ENCODE measurements around the gene ZNF593OS.

The ZNF593OS gene

DNA sequence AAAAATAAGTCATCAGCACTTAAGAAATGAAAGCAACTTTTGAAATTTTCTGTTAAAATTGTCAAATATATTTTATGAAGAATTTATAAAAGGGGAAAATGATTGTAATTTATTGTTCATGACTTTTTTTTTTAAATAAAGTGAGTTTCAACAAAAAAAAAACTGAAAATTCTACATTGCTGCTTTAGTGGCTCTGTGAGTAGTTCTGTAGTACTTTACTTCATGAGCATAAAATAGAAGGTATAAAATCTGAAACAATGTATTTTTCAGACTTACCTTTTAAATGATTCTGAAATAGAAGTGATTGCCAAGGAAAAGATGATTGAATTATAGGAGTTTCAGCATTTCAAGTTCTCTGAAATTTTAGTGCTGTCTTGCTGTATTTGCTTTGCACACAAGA is 46.2 kb downstream of the ZNF593OS start:
- DNase-seq (ENCODE audit: low spot score): no peak
- in situ Hi-C loops (cut with MboI; ENCODE audit: low sequenced_read_pairs, unreplicated experiment): no loop called here
- TF ChIP-seq, protein P1, sequence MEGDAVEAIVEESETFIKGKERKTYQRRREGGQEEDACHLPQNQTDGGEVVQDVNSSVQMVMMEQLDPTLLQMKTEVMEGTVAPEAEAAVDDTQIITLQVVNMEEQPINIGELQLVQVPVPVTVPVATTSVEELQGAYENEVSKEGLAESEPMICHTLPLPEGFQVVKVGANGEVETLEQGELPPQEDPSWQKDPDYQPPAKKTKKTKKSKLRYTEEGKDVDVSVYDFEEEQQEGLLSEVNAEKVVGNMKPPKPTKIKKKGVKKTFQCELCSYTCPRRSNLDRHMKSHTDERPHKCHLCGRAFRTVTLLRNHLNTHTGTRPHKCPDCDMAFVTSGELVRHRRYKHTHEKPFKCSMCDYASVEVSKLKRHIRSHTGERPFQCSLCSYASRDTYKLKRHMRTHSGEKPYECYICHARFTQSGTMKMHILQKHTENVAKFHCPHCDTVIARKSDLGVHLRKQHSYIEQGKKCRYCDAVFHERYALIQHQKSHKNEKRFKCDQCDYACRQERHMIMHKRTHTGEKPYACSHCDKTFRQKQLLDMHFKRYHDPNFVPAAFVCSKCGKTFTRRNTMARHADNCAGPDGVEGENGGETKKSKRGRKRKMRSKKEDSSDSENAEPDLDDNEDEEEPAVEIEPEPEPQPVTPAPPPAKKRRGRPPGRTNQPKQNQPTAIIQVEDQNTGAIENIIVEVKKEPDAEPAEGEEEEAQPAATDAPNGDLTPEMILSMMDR (IDR thresholded peaks at IDR 0.05; ENCODE audit: borderline replicate concordance, control extremely low read depth, extremely low read depth, insufficient read depth, missing control alignments): no peak

DNA sequence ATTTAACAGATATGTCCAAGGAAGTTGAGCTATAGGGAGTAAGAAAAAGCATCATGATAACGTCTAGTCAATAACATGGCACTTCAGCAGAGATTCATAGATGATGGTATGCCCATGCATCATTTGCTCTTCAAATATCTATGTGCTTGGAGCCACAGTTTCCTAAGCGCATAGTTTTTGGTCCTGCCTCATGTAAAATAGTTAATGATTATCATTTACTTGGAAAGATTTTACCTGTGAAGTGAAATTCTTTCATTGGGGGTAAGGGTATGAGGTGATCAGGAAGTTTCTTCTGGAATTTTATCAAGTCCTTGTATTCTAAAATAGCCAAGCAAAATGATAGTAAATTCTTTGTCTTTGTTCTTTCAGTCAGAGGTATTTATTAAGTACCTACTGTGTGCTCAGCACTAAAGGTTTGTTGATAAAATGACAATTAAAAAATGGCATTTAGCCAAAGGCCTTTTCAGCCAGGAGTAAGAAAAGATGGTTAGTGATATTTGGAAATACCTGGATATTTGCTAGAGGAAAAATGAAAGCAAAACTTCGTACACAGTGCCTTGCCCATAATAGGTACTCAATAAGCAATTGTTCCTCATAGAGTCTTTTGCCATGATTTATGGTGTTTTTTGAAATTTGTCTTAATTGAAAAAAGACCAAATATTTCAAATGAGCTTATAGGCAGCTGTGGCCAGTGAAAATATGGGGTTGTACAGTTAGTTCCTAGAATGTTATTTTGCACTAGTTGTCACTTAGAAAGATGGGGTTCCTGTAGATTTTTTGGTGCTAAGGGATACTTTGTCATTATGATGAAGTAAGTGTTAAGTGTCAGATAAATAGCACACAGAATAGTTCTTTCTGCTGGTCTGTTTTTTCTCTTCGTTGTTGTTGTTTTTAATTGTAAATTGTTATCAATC is 47.0 kb downstream of the ZNF593OS start:
- TF ChIP-seq, protein P1 (IDR thresholded peaks at IDR 0.05; ENCODE audit: borderline replicate concordance, control extremely low read depth, extremely low read depth, insufficient read depth, missing control alignments): no peak
- no peak for DNase-seq (ENCODE audit: low spot score)
- in situ Hi-C loops (cut with MboI; ENCODE audit: low sequenced_read_pairs, unreplicated experiment): no loop called here

DNA sequence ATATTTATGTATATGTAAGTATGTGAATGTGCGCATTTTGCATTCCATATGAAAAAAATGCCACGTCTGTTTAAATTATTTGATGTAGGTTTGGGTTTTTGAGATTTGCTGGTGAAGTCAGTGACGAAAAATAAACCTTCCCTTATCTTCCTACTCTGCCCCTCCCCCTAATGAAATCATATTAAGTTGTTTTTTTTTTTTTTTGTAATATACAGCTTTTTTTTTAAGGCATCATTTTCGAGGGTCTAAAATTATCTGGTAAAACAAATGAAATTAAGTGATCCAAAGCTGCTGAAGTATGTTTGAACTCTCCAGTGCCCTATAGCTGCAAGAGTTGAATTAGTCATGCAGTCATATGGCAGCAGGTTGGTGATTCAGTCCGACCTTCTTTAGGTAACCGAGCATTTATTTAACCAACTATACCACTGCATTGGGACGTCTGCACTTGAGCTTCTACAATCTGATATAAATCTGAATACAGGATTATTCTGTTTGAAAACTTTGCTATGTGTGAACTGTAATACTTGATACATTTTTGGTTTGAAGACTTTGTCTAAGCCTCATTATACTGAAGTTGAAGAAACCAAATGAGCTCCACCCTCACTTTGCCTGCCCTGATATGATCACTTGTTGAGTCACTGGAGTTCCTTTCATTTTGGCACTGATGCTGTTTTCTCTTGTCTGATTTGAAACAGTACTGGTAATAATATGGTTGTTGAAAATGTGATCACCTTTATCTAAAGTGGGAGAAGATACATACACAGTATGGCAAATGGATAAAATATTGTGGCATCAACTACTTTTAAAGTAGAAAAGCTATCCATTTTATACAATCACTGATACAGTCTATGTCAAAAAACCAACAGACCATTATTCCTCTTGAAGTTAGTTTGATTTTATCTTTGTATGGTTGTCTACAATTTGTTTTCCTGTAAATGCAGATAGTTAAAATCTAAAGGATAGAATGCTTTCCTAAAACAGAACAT is 48.4 kb downstream of the ZNF593OS start:
- no peak for DNase-seq (ENCODE audit: low spot score)
- in situ Hi-C loops (cut with MboI; ENCODE audit: low sequenced_read_pairs, unreplicated experiment): no loop called here
- TF ChIP-seq, protein P1 (IDR thresholded peaks at IDR 0.05; ENCODE audit: borderline replicate concordance, control extremely low read depth, extremely low read depth, insufficient read depth, missing control alignments): no peak

DNA sequence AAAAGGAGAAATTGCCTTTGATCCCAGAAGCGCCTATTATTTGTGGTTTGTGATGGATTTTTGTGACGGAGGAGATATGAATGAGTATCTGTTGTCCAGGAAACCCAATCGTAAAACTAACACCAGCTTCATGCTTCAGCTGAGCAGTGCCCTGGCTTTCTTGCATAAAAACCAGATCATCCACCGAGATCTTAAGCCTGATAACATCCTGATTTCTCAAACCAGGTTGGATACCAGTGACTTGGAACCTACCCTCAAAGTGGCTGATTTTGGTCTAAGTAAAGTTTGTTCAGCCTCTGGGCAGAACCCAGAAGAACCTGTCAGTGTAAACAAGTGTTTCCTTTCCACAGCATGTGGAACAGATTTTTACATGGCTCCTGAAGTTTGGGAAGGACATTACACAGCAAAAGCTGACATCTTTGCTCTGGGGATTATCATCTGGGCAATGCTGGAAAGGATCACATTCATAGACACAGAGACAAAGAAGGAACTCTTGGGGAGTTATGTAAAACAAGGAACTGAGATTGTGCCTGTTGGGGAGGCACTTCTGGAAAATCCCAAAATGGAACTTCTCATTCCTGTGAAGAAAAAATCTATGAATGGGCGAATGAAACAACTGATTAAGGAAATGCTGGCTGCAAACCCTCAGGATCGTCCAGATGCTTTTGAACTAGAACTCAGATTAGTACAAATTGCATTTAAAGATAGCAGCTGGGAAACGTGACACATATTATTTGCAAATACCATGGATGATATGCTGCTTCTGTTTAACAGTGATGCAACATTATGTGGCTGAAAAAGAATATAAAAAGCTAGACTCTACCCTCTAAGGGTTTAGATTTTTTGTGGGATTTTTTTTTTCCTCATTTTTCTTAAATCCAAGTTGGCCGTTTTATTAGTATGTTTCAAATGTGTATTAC is 49.5 kb downstream of the ZNF593OS start:
- TF ChIP-seq, protein P1 (IDR thresholded peaks at IDR 0.05; ENCODE audit: borderline replicate concordance, control extremely low read depth, extremely low read depth, insufficient read depth, missing control alignments): no peak
- DNase-seq (ENCODE audit: low spot score): no peak
- in situ Hi-C loops (cut with MboI; ENCODE audit: low sequenced_read_pairs, unreplicated experiment): no loop called here

DNA sequence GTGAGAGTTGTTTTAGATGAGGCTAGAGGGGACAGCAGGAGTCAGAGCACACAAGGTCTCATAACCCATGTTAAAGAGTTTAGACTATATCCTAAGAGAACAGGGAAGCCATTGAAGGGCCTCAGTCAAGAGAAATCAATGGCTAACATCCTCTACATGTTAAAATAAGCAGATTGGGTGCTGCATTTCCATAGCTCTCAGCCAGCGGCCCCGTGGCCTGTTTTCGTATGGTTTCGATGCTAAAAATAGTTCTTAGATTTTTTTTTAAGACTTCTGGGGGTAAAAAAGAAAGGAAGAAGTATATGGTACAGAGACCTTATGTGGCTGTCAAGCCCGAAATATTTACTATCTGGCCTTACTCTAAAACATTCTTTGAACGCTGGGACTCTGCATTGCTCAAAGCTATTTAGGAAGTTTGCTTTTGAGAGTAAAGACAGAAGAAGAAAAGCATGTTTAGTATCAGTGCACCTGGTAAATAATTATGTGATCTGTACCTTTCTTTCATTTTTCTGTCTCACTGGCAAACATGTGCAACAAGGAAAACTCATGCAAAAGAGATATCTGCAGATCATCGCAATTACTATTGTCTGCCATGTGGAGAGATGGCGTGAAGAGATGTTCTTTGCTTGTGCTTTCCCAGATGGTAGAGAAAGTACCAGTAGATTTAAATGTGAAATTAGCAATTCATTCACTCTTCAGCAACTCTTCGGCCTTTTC is 51.6 kb downstream of the ZNF593OS start:
- TF ChIP-seq, protein P1 (IDR thresholded peaks at IDR 0.05; ENCODE audit: borderline replicate concordance, control extremely low read depth, extremely low read depth, insufficient read depth, missing control alignments): no peak
- no peak for DNase-seq (ENCODE audit: low spot score)
- in situ Hi-C loops (cut with MboI; ENCODE audit: low sequenced_read_pairs, unreplicated experiment): no loop called here

Data from GM13976 (cell line).